Gastroesophageal sphincter (tissue), 4 donors: ENCODE measurements around the gene OR10Z1. TPM values are rescaled to one million over a fixed set of nuclear protein-coding genes. Genes with fewer than 3 reads are reported as not detected.

ENCODE experiments used
- ATAC-seq: fragments of 150-250 bp; one replicate; pipeline ENCODE4 v1.9.1; 2016; ENCODE audit warnings: mild to moderate bottlenecking, moderate library complexity
- H3K27ac ChIP-seq, 4 donors: fragments of 200-600 bp; sonication (generic) in 3 of 4; 1 replicate in 3 of 4; 2 replicates in 1 of 4; pipeline ENCODE4 v1.5.1; 2016 to 2019
- H3K27me3 ChIP-seq: fragments of 200-600 bp; sonication (generic); one replicate; pipeline ENCODE4 v1.5.1; 2019
- H3K36me3 ChIP-seq, 2 donors: fragments of 200-600 bp; sonication (generic); one replicate each; pipeline ENCODE4 v1.5.1; 2019; ENCODE audit warnings: control low read depth in 1 of 2
- H3K4me1 ChIP-seq, 3 donors: fragments of 200-600 bp; sonication (generic); 1 replicate in 2 of 3; 2 replicates in 1 of 3; pipeline ENCODE4 v1.5.1; 2016 to 2019; ENCODE audit warnings: control low read depth in 2 of 3
- H3K4me3 ChIP-seq, 2 donors: fragments of 200-600 bp; sonication (generic); one replicate each; pipeline ENCODE4 v1.5.1; 2019; ENCODE audit warnings: mild to moderate bottlenecking in 1 of 2, moderate library complexity in 1 of 2
- H3K9me3 ChIP-seq, 3 donors: fragments of 200-600 bp; sonication (generic); one replicate each; pipeline ENCODE4 v1.5.1; 2017 to 2019; ENCODE audit warnings: control low read depth in 2 of 3
- EP300 ChIP-seq: sonication (generic); formaldehyde crosslinking; IDR thresholded peaks from one replicate; pipeline ENCODE4 v1.6.1; 2017; ENCODE audit warnings: antibody characterized with exemption, mild to moderate bottlenecking
- POLR2A ChIP-seq, 2 donors: fragments of 450-650 bp; IDR thresholded peaks; one replicate each; pipeline ENCODE4 v1.6.1; 2017; ENCODE audit warnings: antibody characterized with exemption in 2 of 2, mild to moderate bottlenecking in 2 of 2, moderate library complexity in 1 of 2
- POLR2AphosphoS5 ChIP-seq: sonication (generic); formaldehyde crosslinking; IDR thresholded peaks from one replicate; pipeline ENCODE4 v1.6.1; 2017; ENCODE audit warnings: antibody characterized with exemption
- WGBS, 2 donors: methylation state at CpG; one replicate each; pipeline ENCODE4 v1.1.5; 2018; ENCODE audit warnings: low coverage in 1 of 2; 5-methylcytosine and 5-hydroxymethylcytosine counted together
- total RNA-seq, 4 donors: library from RNA; depleted of rRNA; stranded (reverse); fragments of >200 nt; gene quantifications; one replicate each; pipeline ENCODE4 v1.1.0, GENCODE V29; 2016
- TF ChIP-seq, protein P1 (sequence below), 4 experiments: fragments of 200-600 bp in 2 of 4; fragments of 450-650 bp in 2 of 4; sonication (generic) in 1 of 4; IDR thresholded peaks; one replicate each; pipeline ENCODE4 v1.5.1; 2017 to 2019; ENCODE audit warnings: antibody characterized with exemption in 4 of 4, mild to moderate bottlenecking in 2 of 4, moderate library complexity in 2 of 4

Gene OR10Z1, protein sequence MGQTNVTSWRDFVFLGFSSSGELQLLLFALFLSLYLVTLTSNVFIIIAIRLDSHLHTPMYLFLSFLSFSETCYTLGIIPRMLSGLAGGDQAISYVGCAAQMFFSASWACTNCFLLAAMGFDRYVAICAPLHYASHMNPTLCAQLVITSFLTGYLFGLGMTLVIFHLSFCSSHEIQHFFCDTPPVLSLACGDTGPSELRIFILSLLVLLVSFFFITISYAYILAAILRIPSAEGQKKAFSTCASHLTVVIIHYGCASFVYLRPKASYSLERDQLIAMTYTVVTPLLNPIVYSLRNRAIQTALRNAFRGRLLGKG
- not detected for total RNA-seq

DNA sequence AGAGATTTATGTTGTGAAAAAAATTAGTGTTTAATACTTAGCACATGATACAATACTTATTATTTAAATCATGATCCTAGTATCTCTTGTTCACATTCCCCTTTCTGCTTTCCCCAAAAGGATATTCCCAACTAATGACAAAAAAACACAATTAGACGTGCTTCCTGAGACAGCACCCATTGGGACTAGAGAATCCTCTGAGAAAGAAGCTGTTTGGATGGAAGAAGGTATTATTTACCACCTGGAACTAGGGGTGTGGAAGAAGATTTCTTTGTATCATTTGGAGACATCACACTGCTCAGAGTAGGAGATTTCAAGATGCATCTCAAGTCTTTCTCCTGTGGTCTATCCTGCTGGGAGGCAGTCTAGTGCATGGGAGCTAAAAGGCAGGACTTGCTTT is at the start of gene OR10Z1:
Gene OR10Z1 (plus strand): TSS at position 301 of the 400 bp plus-strand sequence. CDS start 1,171 bp downstream, outside the sequence.
- H3K9me3 ChIP-seq, result no peaks in the 10 kb centered on the region
- H3K4me1 ChIP-seq, result no peaks in the 10 kb centered on the region
- TF ChIP-seq POLR2A (IDR thresholded peaks at IDR 0.05) (no peak), POLR2AphosphoS5 (no peak), EP300 (no peak)
- TF ChIP-seq, protein P1, sequence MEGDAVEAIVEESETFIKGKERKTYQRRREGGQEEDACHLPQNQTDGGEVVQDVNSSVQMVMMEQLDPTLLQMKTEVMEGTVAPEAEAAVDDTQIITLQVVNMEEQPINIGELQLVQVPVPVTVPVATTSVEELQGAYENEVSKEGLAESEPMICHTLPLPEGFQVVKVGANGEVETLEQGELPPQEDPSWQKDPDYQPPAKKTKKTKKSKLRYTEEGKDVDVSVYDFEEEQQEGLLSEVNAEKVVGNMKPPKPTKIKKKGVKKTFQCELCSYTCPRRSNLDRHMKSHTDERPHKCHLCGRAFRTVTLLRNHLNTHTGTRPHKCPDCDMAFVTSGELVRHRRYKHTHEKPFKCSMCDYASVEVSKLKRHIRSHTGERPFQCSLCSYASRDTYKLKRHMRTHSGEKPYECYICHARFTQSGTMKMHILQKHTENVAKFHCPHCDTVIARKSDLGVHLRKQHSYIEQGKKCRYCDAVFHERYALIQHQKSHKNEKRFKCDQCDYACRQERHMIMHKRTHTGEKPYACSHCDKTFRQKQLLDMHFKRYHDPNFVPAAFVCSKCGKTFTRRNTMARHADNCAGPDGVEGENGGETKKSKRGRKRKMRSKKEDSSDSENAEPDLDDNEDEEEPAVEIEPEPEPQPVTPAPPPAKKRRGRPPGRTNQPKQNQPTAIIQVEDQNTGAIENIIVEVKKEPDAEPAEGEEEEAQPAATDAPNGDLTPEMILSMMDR (IDR thresholded peaks at IDR 0.05), result no peak
- ATAC-seq, result no peak
- H3K27me3 ChIP-seq, result no peaks in the 10 kb centered on the region
- H3K27ac ChIP-seq, result no peak within 1 kb of the TSS
- H3K4me3 ChIP-seq, result no peak within 1 kb of the TSS
- WGBS, 2 donors, result 42 to 71% methylated on average over 1 of the region's 1 CpG
- H3K36me3 ChIP-seq, result no peaks in the 10 kb centered on the region

DNA sequence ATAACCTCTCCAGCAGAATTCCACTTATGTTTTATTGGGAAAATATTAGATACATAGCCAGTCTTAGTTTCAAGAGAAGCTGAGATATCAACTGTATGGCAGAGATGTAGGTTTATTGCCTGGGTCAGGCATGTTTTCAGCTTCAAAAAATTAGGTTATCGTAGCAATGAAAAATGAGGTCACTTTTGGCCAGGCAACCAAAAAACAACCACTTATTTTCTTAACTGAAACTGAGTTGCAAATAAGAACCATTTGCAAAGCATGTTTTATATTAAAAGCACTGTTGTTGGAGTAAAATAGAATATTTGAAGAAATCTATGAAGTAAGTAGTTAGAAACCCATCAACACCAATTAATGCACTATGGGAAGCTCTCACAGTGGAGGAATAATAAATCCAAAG is 45.4 kb upstream of the OR10Z1 start:
- H3K27me3 ChIP-seq, result no peaks in the 10 kb centered on the region
- H3K27ac ChIP-seq, result no peak overlapping the region
- no peaks in the 10 kb centered on the region for H3K4me1 ChIP-seq
- H3K4me3 ChIP-seq, result no peak overlapping the region
- no peak for ATAC-seq
- WGBS, 2 donors, result 62 to 63% methylated on average over 1 of the region's 1 CpG
- TF ChIP-seq, protein P1 (IDR thresholded peaks at IDR 0.05), result no peak
- TF ChIP-seq POLR2A (IDR thresholded peaks at IDR 0.05) (no peak), EP300 (no peak)
- H3K9me3 ChIP-seq, result no peaks in the 10 kb centered on the region
- H3K36me3 ChIP-seq, result no peaks in the 10 kb centered on the region

DNA sequence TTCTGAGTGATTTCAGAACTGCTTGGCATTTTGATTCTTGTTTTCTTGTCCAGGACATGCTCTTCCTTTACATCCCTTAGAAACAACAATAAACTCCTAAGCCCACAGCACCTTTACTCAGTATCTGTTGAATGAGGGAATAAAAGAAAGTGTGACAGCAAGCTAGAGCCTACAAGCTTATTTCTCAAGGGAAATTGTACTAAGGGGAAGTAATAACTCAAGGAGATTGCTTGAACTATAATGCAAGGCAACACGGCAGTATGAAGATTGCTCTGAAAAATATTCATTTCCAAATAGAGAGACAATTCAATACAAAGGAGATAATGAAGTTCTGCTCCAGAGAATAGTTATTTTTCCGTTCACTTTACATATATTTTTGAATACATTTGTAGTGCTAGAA is 41.2 kb upstream of the OR10Z1 start:
- Histone ChIP-seq H3K27ac (no peak overlapping the region), H3K4me1 (no peaks in the 10 kb centered on the region), H3K9me3 (no peaks in the 10 kb centered on the region), H3K4me3 (no peak overlapping the region), H3K27me3 (no peaks in the 10 kb centered on the region), H3K36me3 (no peaks in the 10 kb centered on the region)
- no peak for TF ChIP-seq EP300
- no peak for TF ChIP-seq POLR2A (IDR thresholded peaks at IDR 0.05)
- 57 to 80% methylated on average over 1 to 2 of the region's 2 CpGs for WGBS, 2 donors
- ATAC-seq, result no peak

DNA sequence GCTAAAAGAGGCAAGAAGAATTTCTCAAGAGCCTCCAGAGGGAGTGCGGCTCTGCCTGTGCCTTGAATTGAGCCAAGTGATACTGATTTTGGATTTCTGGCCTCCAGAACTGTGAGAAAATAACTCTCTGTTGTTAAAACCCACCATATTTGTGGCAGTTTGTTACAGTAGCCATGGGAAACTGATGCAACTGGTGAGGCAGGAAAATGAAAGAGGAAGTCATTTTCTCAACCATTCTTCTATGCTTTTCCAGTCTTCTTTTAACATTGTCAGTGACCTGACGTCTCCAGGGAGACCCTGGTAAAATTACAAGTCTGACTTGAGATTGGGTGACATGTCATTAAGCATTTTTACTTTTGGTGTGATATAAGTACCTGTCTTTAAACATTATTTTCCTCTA is 40.5 kb upstream of the OR10Z1 start:
- 53 to 86% methylated on average over 1 to 2 of the region's 2 CpGs for WGBS, 2 donors
- no peaks in the 10 kb centered on the region for H3K36me3 ChIP-seq
- no peak for ATAC-seq
- no peaks in the 10 kb centered on the region for H3K4me1 ChIP-seq
- TF ChIP-seq POLR2AphosphoS5, result no peak
- H3K27me3 ChIP-seq, result no peaks in the 10 kb centered on the region
- no peaks in the 10 kb centered on the region for H3K9me3 ChIP-seq
- no peak overlapping the region for H3K4me3 ChIP-seq
- H3K27ac ChIP-seq, result no peak overlapping the region

DNA sequence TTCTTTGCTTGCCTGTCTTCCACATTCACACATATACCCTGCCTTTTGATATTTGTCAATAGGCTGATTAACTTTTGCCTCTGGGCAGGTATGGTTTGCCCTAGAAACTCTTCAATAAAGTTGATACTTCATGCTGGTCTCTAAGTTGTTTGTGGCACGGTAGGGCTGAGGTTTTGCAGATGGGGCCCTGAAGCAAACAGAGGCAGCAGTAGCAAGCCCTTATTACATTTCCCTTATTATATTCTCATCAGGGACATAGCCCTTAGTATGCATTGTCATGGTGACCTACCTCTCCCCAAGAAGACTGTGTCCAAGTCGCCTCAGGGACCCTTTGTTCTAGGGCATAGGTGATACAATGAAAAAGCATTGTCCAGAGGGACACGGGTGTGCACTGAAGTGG is 34.6 kb upstream of the OR10Z1 start, which contains the start of gene OR6P1:
Gene OR6P1 (minus strand): TSS at position 101 of the 400 bp plus-strand sequence. CDS start 6,976 bp downstream, outside the sequence.
- ATAC-seq, result no peak
- Histone ChIP-seq H3K4me1 (no peaks in the 10 kb centered on the region), H3K4me3 (no peak within 1 kb of the TSS), H3K36me3 (no peaks in the 10 kb centered on the region), H3K27me3 (no peaks in the 10 kb centered on the region), H3K9me3 (no peaks in the 10 kb centered on the region), H3K27ac (no peak within 1 kb of the TSS)
- 63 to 80% methylated on average over 1 to 3 of the region's 3 CpGs for WGBS, 2 donors
- TF ChIP-seq POLR2A (IDR thresholded peaks at IDR 0.05), result no peak
- TF ChIP-seq, protein P1 (IDR thresholded peaks at IDR 0.05), result no peak
- no peak for TF ChIP-seq EP300
- TF ChIP-seq POLR2AphosphoS5, result no peak

DNA sequence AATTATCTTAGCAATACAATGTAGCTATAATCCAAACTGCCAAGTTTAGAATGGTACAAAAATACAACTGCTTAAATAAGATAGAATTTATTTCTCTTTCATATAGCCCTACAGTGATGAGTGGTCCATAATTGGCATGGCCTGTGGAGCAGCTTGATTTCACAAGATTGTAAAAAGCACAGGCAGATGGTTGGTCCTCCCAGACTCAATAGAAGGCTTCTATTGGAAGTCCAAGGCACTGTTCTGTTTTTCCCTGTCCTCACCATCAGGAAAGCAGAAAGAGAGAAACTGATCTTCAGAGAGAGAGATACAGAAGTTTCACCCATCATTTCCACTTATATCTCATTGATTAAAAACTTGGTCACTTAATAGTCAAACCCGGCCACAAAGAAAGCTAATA is 32.8 kb upstream of the OR10Z1 start:
- Histone ChIP-seq H3K27me3 (no peaks in the 10 kb centered on the region), H3K4me1 (no peaks in the 10 kb centered on the region), H3K27ac (no peak overlapping the region), H3K36me3 (no peaks in the 10 kb centered on the region), H3K9me3 (no peaks in the 10 kb centered on the region), H3K4me3 (no peak overlapping the region)
- TF ChIP-seq POLR2A (IDR thresholded peaks at IDR 0.05) (no peak), POLR2AphosphoS5 (no peak), EP300 (no peak)
- TF ChIP-seq, protein P1 (IDR thresholded peaks at IDR 0.05), result no peak
- 86 to 100% methylated on average over 1 of the region's 1 CpG for WGBS, 2 donors
- no peak for ATAC-seq
